NB4 (cell line): Measurements from ENCODE around the gene ITPR2.

Experiments
- CTCF ChIP-seq: IDR thresholded peaks from one replicate; pipeline ENCODE4 v1.5.1; 2012; ENCODE audit warnings: low read depth, low read length
- MYC ChIP-seq: IDR thresholded peaks from 2 replicates; pipeline ENCODE4 v1.6.1; 2011; ENCODE audit warnings: low read depth, low read length
- POLR2A ChIP-seq: IDR thresholded peaks from 2 replicates; pipeline ENCODE4 v1.6.1; 2011; ENCODE audit warnings: mild to moderate bottlenecking; ENCODE audit not compliant: insufficient read length; ENCODE audit errors: extremely low read depth

- TF ChIP-seq CTCF (no peak), POLR2A (no peak), MYC (no peak)
Measured at GRCh38 chr12:26530461-26530860, 302.5 kb downstream of the ITPR2 start.
